Peyer's patch (tissue), 4 donors: ENCODE data around the gene PPIP5K1. TPM values are rescaled to one million over a fixed set of nuclear protein-coding genes. Genes with fewer than 3 reads are reported as not detected.

Experiments
- DNase-seq, 3 donors: peaks; one replicate each; pipeline ENCODE4 v3.0.0-alpha.2; 2017 to 2019
- H3K27ac ChIP-seq, 4 donors: fragments of 200-600 bp; sonication (generic); one replicate each; pipeline ENCODE4 v1.5.1; 2016 to 2019
- H3K27me3 ChIP-seq, 2 donors: fragments of 200-600 bp; sonication (generic); one replicate each; pipeline ENCODE4 v1.5.1; 2019
- H3K36me3 ChIP-seq, 3 donors: fragments of 200-600 bp; sonication (generic); one replicate each; pipeline ENCODE4 v1.5.1; 2016 to 2019
- H3K4me1 ChIP-seq, 4 donors: fragments of 200-600 bp; sonication (generic); one replicate each; pipeline ENCODE4 v1.5.1; 2016 to 2019
- H3K4me3 ChIP-seq, 4 donors: fragments of 200-600 bp; sonication (generic); 1 replicate in 3 of 4; 2 replicates in 1 of 4; pipeline ENCODE4 v1.5.1; 2016 to 2019; ENCODE audit warnings: mild to moderate bottlenecking in 1 of 4
- H3K9me3 ChIP-seq, 4 donors: fragments of 200-600 bp; sonication (generic); one replicate each; pipeline ENCODE4 v1.5.1; 2016 to 2019; ENCODE audit warnings: mild to moderate bottlenecking in 1 of 4
- POLR2A ChIP-seq, 2 donors: fragments of 450-650 bp; IDR thresholded peaks; one replicate each; pipeline ENCODE4 v1.5.1; 2017; ENCODE audit warnings: antibody characterized with exemption in 2 of 2, mild to moderate bottlenecking in 2 of 2, moderate library complexity in 2 of 2
- total RNA-seq, 4 donors: library from RNA; depleted of rRNA; stranded (reverse); fragments of >200 nt; gene quantifications; one replicate each; pipeline ENCODE4 v1.1.0, GENCODE V29; 2016
- TF ChIP-seq, protein P1 (sequence below), 6 experiments: fragments of 450-650 bp in 4 of 6; fragments of 200-600 bp in 2 of 6; sonication (generic) in 1 of 6; IDR thresholded peaks; one replicate each; pipeline ENCODE4 v1.5.1; 2017 to 2019; ENCODE audit warnings: antibody characterized with exemption in 6 of 6, mild to moderate bottlenecking in 3 of 6, moderate library complexity in 1 of 6

Gene PPIP5K1
- total RNA-seq, 4 donors from 2014 or later: 84.9 to 380 (median 260) TPM

DNA sequence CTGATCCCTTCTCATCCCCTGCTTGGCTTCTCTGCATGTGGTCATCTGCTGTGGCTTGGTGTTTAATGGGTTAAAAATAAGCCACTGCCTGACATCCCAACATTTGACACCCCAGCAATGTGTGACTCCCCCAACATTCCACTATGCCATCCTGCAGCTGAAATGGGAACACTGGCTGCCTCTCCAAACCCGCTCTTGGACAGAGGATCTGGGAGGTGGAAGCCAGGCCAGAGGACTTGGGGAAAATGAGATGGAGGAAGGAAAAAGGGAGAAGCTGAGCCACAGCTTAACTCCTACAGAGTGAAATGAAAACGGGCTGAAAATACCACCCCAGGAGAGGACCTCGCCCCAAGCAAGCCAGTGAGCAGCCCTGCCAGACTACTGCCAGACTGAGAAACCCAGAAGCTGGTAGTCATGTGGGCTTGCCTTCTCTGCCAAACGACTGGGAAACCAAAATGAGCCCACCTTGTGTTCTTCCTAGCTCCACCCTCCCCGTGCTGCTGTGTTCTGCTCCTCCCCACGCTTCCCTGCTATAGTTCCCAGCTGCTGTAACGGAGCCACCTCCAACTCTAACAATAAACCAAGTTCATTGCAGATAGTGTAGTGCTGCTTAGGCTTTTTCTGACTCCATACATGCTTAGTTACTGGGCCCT, 58.9 kb downstream of the PPIP5K1 start:
- no peaks in the 10 kb centered on the region for H3K9me3 ChIP-seq
- no peaks in the 10 kb centered on the region for H3K4me1 ChIP-seq
- DNase-seq: no peak
- TF ChIP-seq, protein P1, sequence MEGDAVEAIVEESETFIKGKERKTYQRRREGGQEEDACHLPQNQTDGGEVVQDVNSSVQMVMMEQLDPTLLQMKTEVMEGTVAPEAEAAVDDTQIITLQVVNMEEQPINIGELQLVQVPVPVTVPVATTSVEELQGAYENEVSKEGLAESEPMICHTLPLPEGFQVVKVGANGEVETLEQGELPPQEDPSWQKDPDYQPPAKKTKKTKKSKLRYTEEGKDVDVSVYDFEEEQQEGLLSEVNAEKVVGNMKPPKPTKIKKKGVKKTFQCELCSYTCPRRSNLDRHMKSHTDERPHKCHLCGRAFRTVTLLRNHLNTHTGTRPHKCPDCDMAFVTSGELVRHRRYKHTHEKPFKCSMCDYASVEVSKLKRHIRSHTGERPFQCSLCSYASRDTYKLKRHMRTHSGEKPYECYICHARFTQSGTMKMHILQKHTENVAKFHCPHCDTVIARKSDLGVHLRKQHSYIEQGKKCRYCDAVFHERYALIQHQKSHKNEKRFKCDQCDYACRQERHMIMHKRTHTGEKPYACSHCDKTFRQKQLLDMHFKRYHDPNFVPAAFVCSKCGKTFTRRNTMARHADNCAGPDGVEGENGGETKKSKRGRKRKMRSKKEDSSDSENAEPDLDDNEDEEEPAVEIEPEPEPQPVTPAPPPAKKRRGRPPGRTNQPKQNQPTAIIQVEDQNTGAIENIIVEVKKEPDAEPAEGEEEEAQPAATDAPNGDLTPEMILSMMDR (IDR thresholded peaks at IDR 0.05): no peak
- TF ChIP-seq POLR2A (IDR thresholded peaks at IDR 0.05): no peak
- no peak overlapping the region for H3K4me3 ChIP-seq
- no peak overlapping the region for H3K27ac ChIP-seq
- no peaks in the 10 kb centered on the region for H3K27me3 ChIP-seq
- peaks cover 0 to 11% (median 0%) of the 10 kb centered on the region in 3 donors for H3K36me3 ChIP-seq

DNA sequence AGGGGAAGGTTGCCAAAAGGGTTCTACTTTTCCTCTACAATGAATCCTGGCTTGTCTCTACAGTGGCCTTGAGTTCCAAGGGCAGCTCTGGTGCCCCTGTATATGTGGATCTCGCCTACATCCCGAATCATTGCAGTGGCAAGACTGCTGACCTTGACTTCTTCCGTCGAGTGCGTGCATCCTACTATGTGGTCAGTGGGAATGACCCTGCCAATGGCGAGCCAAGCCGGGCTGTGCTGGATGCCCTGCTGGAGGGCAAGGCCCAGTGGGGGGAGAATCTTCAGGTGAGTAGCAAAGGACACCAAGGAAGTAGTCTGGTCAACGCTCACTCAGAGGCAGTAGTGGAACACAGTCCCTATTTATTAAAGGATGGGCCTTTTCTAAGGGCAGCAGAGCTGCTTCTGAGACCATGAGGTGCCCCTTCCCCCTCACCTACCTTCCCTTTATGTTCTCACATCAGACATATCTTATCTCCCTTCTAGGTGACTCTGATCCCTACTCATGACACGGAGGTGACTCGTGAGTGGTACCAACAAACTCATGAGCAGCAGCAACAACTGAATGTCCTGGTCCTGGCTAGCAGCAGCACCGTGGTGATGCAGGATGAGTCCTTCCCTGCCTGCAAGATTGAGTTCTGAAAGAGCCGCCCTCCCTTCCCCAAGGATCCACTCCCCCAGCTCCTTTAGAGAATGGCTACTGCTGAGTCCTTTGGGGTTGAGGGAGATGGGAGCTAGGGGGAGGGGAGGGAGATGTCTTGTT, 60.2 kb downstream of the PPIP5K1 start:
- H3K4me1 ChIP-seq: no peaks in the 10 kb centered on the region
- peaks cover 0 to 5% (median 0%) of the 10 kb centered on the region in 3 donors for H3K36me3 ChIP-seq
- no peaks in the 10 kb centered on the region for H3K27me3 ChIP-seq
- no peak overlapping the region for H3K27ac ChIP-seq
- H3K4me3 ChIP-seq: no peak overlapping the region
- H3K9me3 ChIP-seq: no peaks in the 10 kb centered on the region
- TF ChIP-seq POLR2A (IDR thresholded peaks at IDR 0.05): no peak
- TF ChIP-seq, protein P1 (IDR thresholded peaks at IDR 0.05): no peak
- DNase-seq: no peak

DNA sequence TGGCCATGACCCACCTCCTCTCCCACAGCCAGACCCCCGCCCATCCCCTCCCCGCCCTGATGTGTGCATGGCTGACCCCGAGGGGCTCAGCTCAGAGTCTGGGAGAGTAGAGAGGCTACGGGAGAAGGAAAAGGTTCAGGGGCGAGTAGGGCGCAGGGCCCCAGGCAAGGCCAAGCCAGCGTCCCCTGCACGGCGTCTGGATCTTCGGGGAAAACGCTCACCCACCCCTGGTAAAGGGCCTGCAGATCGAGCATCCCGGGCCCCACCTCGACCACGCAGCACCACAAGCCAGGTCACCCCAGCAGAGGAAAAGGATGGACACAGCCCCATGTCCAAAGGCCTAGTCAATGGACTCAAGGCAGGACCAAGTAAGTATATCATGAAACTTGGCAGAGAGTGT, 60.9 kb downstream of the PPIP5K1 start:
- Histone ChIP-seq H3K27me3 (no peaks in the 10 kb centered on the region), H3K4me1 (no peaks in the 10 kb centered on the region), H3K9me3 (no peaks in the 10 kb centered on the region), H3K4me3 (no peak overlapping the region), H3K27ac (no peak overlapping the region), H3K36me3 (no peaks in the 10 kb centered on the region)
- TF ChIP-seq POLR2A (IDR thresholded peaks at IDR 0.05): no peak
- TF ChIP-seq, protein P1 (IDR thresholded peaks at IDR 0.05): no peak
- DNase-seq: no peak

DNA sequence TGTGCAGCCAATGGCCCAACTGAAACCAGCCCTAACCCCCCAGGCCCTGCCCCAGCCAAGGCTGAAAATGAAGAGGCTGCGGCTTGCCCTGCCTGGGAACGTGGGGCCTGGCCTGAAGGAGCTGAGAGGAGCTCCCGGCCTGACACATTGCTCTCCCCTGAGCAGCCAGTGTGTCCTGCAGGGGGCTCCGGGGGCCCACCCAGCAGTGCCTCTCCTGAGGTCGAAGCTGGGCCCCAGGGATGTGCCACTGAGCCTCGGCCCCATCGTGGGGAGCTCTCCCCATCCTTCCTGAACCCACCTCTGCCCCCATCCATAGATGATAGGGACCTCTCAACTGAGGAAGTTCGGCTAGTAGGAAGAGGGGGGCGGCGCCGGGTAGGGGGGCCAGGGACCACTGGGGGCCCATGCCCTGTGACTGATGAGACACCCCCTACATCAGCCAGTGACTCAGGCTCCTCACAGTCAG, 61.4 kb downstream of the PPIP5K1 start:
- Histone ChIP-seq H3K27me3 (no peaks in the 10 kb centered on the region), H3K4me1 (no peaks in the 10 kb centered on the region), H3K36me3 (no peaks in the 10 kb centered on the region), H3K4me3 (no peak overlapping the region), H3K27ac (no peak overlapping the region), H3K9me3 (no peaks in the 10 kb centered on the region)
- no peak for DNase-seq
- TF ChIP-seq, protein P1 (IDR thresholded peaks at IDR 0.05): no peak
- TF ChIP-seq POLR2A (IDR thresholded peaks at IDR 0.05): no peak

DNA sequence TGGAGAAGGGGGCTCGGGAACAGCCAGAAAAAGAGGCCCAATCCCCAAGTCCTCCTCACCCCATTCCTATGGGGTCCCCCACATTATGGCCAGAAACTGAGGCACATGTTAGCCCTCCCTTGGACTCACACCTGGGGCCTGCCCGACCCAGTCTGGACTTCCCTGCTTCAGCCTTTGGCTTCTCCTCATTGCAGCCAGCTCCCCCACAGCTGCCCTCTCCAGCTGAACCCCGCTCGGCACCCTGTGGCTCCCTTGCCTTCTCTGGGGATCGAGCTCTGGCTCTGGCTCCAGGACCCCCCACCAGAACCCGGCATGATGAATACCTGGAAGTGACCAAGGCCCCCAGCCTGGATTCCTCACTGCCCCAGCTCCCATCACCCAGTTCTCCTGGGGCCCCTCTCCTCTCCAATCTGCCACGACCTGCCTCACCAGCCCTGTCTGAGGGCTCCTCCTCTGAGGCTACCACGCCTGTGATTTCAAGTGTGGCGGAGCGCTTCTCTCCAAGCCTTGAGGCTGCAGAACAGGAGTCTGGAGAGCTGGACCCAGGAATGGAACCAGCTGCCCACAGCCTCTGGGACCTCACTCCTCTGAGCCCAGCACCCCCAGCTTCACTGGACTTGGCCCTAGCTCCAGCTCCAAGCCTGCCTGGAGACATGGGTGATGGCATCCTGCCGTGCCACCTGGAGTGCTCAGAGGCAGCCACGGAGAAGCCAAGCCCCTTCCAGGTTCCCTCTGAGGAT, 62.0 kb downstream of the PPIP5K1 start:
- Histone ChIP-seq H3K27me3 (no peaks in the 10 kb centered on the region), H3K27ac (no peak overlapping the region), H3K4me3 (no peak overlapping the region), H3K36me3 (no peaks in the 10 kb centered on the region), H3K9me3 (no peaks in the 10 kb centered on the region), H3K4me1 (no peaks in the 10 kb centered on the region)
- no peak for DNase-seq
- TF ChIP-seq POLR2A (IDR thresholded peaks at IDR 0.05): no peak
- TF ChIP-seq, protein P1 (IDR thresholded peaks at IDR 0.05): no peak
